HUES6 (cell line): ENCODE measurements around the gene MZT2A.
A peak's percentile ranks its signal among the peaks of the same experiment; 100 is the strongest.
"Not testable (repeated sequence)": the region's sequence is repeated elsewhere in the genome, so short reads cannot be mapped to it uniquely, and the experiment has no call there.

Experiments used
- H3K27ac ChIP-seq: 2 replicates; pipeline ENCODE4 v1.7.0; 2013; ENCODE audit warnings: low read depth, mild to moderate bottlenecking, low read length, inconsistent platforms
- H3K27me3 ChIP-seq: 2 replicates; pipeline ENCODE4 v1.6.1; 2013; ENCODE audit warnings: low read length; ENCODE audit not compliant: control insufficient read depth, insufficient read depth
- H3K36me3 ChIP-seq: 2 replicates; pipeline ENCODE4 v1.6.1; 2013; ENCODE audit warnings: low read length; ENCODE audit not compliant: control insufficient read depth, insufficient read depth
- H3K4me1 ChIP-seq: 2 replicates; pipeline ENCODE4 v1.6.1; 2013; ENCODE audit warnings: low read length; ENCODE audit not compliant: control insufficient read depth, insufficient read depth
- H3K4me3 ChIP-seq: 2 replicates; pipeline ENCODE4 v1.5.1; 2013; ENCODE audit warnings: low read depth, low read length
- H3K9ac ChIP-seq: one replicate; pipeline ENCODE4 v1.6.1; 2013; ENCODE audit warnings: mild to moderate bottlenecking, low read length
- H3K9me3 ChIP-seq: 2 replicates; pipeline ENCODE4 v1.6.1; 2013; ENCODE audit warnings: low read depth, low read length; ENCODE audit not compliant: control insufficient read depth, insufficient read depth

The MZT2A gene

GRCh38 chr2:131530626-131531344 is 38.6 kb upstream of the MZT2A start:
- not testable (repeated sequence) for H3K27ac ChIP-seq, H3K9ac ChIP-seq, H3K9me3 ChIP-seq, H3K4me3 ChIP-seq, H3K27me3 ChIP-seq, H3K36me3 ChIP-seq, H3K4me1 ChIP-seq

- not testable (repeated sequence) for H3K4me1 ChIP-seq, H3K9me3 ChIP-seq, H3K36me3 ChIP-seq, H3K27me3 ChIP-seq, H3K9ac ChIP-seq, H3K4me3 ChIP-seq, H3K27ac ChIP-seq
Measured at GRCh38 chr2:131529864-131530445, 37.8 kb upstream of the MZT2A start.

- H3K9ac ChIP-seq, H3K4me3 ChIP-seq, H3K9me3 ChIP-seq, H3K27me3 ChIP-seq, H3K4me1 ChIP-seq, H3K36me3 ChIP-seq, H3K27ac ChIP-seq: not testable (repeated sequence)
Measured at GRCh38 chr2:131528981-131529863, 37.0 kb upstream of the MZT2A start.

GRCh38 chr2:131527131-131528001 is 35.2 kb upstream of the MZT2A start, which contains the start of gene CCDC74A:
TSS of gene CCDC74A (plus strand) at chr2:131527888. CDS start at chr2:131527971, 83 bp downstream.
- Histone ChIP-seq H3K4me3 (peak within 1 kb of the TSS; percentile 51), H3K9ac (peak within 1 kb of the TSS; percentile 33)
- not testable (repeated sequence) for H3K9me3 ChIP-seq, H3K27me3 ChIP-seq, H3K4me1 ChIP-seq, H3K36me3 ChIP-seq, H3K27ac ChIP-seq

GRCh38 chr2:131525256-131525655 is 33.1 kb upstream of the MZT2A start:
- H3K9me3 ChIP-seq, H3K36me3 ChIP-seq, H3K4me1 ChIP-seq, H3K9ac ChIP-seq, H3K27ac ChIP-seq, H3K27me3 ChIP-seq, H3K4me3 ChIP-seq: not testable (repeated sequence)

GRCh38 chr2:131521961-131522781 is 30.0 kb upstream of the MZT2A start:
- Histone ChIP-seq H3K36me3 (peaks cover 38% of the 10 kb centered on the region), H3K27me3 (no peaks in the 10 kb centered on the region), H3K9me3 (no peaks in the 10 kb centered on the region), H3K4me3 (no peak overlapping the region), H3K4me1 (no peaks in the 10 kb centered on the region), H3K27ac (no peak overlapping the region), H3K9ac (no peak overlapping the region)

GRCh38 chr2:131521524-131521923 is 29.3 kb upstream of the MZT2A start:
- peaks cover 45% of the 10 kb centered on the region for H3K36me3 ChIP-seq
- H3K27ac ChIP-seq, H3K4me1 ChIP-seq, H3K4me3 ChIP-seq, H3K9ac ChIP-seq, H3K9me3 ChIP-seq, H3K27me3 ChIP-seq: not testable (repeated sequence)

- no peak overlapping the region for H3K27ac ChIP-seq
- H3K9me3 ChIP-seq, result no peaks in the 10 kb centered on the region
- H3K9ac ChIP-seq, result no peak overlapping the region
- H3K36me3 ChIP-seq, result peaks cover 52% of the 10 kb centered on the region
- H3K27me3 ChIP-seq, result no peaks in the 10 kb centered on the region
- H3K4me1 ChIP-seq, result no peaks in the 10 kb centered on the region
- no peak overlapping the region for H3K4me3 ChIP-seq
Measured at GRCh38 chr2:131520526-131520925, 28.3 kb upstream of the MZT2A start.

GRCh38 chr2:131519871-131520470 is 27.8 kb upstream of the MZT2A start:
- H3K4me3 ChIP-seq, H3K27me3 ChIP-seq, H3K9me3 ChIP-seq, H3K4me1 ChIP-seq, H3K9ac ChIP-seq, H3K27ac ChIP-seq: not testable (repeated sequence)
- peaks cover 52% of the 10 kb centered on the region for H3K36me3 ChIP-seq

GRCh38 chr2:131519466-131519865 is 27.3 kb upstream of the MZT2A start:
- H3K9ac ChIP-seq, result no peak overlapping the region
- no peak overlapping the region for H3K27ac ChIP-seq
- H3K36me3 ChIP-seq, result peaks cover 56% of the 10 kb centered on the region
- H3K4me3 ChIP-seq, result no peak overlapping the region
- H3K4me1 ChIP-seq, result no peaks in the 10 kb centered on the region
- no peaks in the 10 kb centered on the region for H3K9me3 ChIP-seq
- H3K27me3 ChIP-seq, result no peaks in the 10 kb centered on the region
